Stimulated activated CD8-positive, alpha-beta memory T cell treated with anti-CD3 and anti-CD28 coated beads, Interleukin-15, amount 100 ng/mL, for 24 hours (primary cell): Measurements from ENCODE around the gene TNFRSF4.
"Not testable (repeated sequence)": the region's sequence is repeated elsewhere in the genome, so short reads cannot be mapped to it uniquely, and the experiment has no call there.

Experiments used
- DNase-seq: peaks from one replicate; pipeline ENCODE4 v3.0.0-alpha.2; 2020; ENCODE audit warnings: low read depth

TNFRSF4 gene

DNA sequence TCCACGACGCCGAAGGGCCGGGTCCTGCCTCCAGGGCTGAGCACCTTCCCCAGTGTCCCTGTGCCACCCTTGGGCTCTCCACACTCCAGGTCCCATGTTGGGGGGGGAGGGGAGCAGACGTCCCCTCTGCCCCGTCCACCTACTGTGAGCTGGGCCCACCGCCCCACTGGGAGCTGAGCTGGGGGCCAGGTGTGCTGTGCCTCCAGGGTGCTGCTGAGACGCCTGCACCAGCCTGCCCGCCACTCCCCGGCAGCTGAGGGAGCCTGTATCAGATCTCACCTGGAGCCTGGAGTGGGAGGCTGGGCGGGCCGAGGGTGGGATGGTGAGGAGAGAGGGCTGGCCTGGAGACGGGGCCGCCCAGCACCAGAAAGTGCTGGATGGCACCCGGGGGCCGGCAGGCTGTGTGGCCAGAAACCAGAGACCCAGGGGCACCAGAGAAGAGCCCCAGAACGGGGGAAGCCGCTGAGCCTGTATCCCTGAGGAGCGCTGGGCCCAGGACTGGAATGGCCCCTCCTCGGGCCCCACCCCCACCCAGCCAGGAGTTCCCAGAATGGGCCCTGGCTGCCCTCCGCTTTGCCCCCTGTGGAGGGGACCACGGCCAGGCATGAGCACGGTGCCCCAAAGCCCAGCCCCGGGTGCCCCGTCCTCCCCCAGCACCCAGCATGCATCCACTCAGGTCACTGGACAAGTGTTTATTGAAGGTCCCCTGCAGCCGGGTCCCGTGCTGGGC is 11.0 kb downstream of the TNFRSF4 start:
- DNase-seq = no peak

DNA sequence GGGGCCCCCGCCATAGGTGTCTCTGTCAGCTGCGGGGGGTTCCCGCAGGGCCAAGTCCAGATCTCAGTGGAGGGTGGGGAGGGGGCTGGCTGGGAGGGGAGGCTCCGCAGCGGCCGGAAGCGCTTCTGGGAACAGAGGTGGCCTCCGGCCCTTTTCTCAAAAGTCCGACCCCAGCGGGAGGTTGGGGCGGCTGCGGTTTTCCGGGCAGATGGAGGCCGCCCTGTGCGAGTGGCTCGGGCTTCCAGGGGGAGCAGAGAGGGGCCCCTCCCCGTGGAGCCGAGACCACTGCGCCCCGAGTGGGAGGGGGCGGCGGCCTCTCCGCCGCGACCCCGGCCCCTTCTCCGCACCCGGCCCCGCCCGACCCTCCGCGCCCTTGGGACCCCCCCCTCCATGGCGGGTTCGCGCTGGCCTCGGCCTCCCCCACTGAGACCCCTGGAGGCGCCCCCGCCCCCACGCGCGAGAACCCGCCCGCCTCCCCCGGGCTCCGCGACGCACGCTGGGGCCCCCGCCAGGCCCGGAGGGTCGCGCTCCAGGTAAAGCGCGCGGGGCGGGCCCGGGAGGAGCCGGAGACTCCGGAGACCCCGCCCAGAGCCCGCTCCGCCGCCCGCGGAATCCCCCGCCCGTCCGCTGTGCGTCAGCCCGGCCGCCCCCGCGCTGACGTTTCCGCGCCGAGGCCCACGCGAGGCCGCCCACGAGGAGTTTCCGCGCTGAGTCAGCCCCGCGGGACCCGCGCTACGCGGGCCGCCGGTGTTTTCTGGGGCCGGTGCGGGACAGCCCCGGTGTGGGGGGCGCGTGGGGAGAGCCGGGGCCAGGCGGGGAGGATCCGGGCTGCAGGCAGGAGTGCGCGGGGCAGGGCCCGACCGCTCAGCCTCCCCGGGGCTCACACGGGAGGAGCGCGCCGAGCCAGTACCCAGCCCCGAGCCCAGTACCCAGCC is 12.8 kb downstream of the TNFRSF4 start:
- DNase-seq = peak; percentile 66

DNA sequence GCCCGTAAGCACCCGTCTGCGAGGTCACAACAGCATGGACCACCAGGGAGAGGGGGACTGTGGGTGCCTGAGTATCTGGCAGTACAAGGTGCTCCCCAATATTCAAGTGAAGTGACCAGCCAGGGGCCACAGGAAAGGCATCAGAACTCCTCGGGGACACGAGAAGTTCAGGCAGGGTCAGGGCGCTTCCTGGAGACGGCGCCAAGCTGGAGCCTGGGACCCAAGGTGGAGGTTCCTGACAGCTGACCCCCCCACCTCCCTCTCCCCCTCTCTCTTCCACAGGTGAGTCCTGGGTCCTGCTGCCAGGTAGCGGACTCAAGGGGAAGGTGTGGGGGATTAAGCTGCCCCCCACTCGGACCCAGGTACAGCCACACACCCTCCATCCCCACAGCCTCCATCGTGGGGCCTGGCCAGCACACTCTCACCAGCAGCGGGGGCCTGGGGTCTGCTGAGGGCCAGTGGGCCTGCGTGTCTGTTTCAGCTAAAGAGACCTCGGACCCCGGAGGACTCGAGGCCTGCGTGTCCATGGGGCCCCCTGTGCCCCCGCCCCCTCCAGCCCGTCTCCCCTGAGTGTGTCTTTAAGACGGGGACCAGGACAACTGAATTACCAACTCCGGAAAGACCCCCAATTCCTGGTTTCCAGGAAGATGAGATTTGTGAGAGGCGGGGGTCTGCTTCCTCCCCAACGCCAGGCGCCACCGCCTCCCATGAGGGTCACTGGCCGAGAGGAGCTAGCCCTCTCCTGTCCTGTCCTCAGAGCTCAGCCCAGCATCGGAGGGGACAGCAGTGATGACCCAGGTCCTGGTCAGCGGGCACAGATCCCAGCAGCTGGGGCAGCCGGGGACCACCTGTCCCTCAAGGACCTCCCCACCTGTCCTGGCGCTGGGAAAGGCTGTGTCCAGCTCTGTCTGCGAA is 13.7 kb downstream of the TNFRSF4 start:
- no peak for DNase-seq

- DNase-seq = no peak
Measured at GRCh38 chr1:1199141-1199960, 14.6 kb downstream of the TNFRSF4 start.

DNA sequence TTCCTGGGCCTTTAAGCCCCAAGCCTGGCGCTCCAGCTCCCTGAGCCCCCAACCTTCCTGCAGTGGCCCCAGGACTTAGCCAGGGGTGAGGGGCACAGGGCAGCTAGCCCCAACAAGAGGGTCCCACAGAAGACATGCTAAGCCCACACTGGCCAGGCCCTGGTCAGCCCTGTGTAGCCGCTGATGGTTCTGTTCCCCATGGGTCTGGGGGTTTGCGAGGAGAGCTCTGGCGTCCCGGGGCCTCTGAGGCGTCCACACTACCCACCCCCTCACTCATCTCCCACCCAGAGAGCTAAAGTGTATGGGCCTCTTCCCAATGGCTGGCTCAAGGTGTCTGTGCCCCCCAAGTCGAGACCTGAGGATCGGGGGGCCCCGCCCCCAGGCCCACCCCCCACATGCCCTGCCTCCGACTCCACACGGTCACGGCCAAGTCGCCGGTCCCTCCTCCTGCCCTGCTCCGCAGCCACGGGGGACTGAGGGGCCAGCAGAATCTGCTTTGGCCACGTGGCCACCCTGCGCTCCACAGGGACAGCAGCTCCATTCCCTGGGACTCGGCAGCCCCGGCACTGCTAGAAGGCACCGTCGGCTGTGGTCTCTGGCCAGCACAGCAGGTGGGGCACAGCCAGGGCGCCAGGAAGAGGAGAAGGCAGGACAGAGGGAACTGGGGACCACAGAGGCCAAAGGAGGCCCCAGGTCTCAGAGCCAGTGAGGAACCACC is 15.4 kb downstream of the TNFRSF4 start:
- DNase-seq = no peak

DNA sequence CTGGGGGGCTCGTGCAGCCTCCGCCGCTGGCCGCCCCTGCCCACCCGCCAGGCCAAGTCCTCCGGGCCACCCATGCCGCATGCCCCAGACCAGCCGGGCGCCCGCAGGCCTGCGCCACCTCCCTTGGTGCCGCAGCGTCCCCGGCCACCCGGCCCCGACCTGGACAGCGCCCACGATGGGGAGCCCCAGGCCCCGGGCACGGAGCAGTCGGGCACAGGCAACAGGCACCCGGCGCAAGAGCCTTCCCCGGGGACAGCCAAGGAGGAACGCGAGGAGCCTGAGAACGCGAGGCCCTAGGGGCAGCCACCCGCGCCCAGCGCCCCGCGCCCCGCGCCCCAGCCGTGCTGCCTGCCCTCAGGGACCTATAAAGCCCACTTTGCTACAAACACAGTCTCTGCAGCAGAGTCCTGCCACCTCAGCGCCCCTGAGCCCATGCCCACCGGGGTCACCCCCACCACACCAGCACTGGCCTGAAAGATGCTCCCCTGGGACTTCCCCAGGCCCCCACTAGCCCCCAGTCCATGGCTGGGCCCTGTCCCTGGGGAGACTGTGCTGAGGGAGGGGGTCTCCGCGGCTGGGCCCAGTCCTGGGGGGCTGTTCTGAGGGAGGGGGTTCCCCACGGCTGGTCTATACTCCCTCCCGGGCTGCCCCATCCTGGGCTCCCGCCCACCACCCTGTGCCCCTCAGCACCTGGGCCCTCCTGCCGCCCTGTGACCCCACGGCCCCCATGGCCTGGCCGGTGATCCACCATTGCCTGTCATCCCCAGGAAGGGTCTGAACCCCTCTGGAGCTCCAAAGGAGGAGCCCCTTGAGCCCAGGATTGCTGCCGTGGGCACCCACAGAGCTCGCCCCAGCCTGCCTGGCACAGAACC is 16.2 kb downstream of the TNFRSF4 start:
- no peak for DNase-seq

DNA sequence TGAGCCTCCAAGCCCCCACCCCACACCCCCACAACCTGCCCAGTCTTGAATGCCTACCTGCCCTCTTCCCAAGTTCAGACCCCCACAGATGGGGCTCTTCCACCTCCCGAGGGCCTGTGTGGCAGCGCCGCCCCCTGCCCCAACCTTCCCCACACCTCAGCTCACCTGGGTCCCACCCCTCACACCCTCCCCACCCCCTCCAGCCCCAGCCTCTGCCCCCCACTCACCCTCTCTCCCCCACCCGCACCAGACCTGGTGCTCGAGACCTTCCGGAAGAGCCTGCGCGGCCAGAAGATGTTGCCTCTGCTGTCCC is 16.8 kb downstream of the TNFRSF4 start:
- DNase-seq = no peak

DNA sequence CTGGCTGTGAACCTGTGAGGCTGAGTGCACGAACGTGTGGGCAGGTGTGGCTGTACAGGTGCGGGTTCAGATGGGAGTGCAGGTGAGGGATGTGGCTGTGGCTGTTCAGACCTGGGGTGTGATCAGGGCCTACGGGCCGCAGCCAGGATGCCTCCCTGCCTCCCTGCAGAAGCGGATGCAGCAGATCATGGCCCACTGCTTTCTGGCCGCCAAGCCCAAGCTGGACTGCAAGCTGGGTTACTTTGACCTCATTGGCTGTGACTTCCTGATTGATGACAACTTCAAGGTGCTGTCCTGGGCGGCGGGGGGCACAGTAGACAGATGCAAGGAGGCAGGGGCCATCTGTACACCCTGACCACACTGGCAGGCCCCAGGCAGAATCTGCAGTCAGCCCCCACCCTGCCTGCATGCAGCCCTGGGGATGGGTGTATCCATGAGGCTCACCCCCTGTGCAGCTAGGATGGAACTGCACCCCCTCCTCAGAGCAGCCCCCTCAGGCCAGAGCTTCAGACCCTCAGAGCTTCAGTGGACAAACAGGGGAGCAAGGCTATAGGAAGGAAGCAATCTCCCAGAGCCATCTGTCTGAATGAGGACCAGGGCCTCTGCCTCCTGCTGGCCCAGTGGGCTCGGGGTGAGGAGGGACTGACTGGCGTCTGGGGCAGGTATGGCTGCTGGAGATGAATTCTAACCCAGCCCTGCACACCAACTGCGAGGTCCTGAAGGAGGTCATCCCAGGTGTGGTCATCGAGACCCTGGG is 17.3 kb downstream of the TNFRSF4 start:
- DNase-seq = no peak

DNA sequence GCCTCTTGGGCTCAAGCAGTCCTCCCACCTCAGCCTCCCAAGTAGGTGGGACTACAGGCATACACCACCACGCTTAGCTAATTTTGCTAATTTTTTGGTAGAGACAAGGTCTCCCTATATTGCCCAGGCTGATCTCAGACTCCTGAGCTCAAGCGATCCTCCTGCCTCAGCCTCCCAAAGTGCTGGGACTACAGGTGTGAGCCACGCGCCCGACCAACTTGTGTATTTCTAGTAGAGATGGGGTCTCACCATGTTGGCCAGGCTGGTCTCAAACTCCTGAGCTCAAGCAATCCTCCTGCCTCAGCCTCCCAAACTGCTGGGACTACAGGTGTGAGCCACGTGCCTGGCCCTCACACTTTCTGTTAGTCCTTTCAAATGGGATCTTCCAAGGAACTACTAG is 18.2 kb downstream of the TNFRSF4 start:
- not testable (repeated sequence) for DNase-seq

DNA sequence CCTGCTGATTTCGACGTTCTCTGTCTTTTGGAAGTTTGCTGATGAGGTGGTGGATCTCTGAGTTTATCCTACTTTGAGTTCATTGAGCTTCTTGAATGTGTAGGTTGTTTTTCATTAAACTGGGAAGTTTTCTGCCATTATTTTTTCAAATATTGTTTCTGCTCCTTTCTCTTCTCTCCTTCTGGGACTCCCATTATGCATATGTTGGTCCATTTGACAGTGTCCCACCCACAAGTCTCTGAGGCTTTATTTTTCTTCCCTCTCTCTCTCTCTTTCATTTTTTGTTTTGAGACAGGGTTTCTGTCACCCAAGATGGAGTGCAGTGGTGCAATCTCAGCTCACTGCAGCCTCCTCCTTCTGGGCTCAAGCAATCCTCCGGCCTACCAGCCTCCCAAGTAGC is 19.2 kb downstream of the TNFRSF4 start:
- DNase-seq = no peak

DNA sequence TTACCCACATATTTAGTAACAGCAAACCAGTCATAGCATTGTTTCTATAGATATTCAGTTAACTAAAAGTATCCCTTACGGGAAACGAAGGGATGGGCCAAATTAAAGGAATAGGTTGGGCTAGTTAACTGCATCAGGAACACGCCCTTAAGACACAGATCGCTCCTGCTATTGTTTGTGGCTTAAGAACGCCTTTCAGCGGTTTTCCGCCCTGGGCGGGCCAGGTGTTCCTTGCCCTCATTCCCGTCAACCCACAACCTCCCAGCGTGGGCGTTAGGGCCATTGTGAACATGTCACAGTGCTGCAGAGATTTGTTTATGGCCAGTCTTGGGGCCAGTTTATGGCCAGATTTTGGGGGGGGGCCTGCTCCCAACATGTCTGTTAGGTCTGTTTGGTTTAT is 22.2 kb downstream of the TNFRSF4 start:
- DNase-seq = no peak

- no peak for DNase-seq
Measured at GRCh38 chr1:1189111-1189510, 24.8 kb downstream of the TNFRSF4 start.

GRCh38 chr1:1187938-1188337 is 26.0 kb downstream of the TNFRSF4 start:
- no peak for DNase-seq

- no peak for DNase-seq
Measured at GRCh38 chr1:1185101-1185765, 28.7 kb downstream of the TNFRSF4 start.

GRCh38 chr1:1183833-1184775 is 29.8 kb downstream of the TNFRSF4 start:
- DNase-seq = no peak

DNA sequence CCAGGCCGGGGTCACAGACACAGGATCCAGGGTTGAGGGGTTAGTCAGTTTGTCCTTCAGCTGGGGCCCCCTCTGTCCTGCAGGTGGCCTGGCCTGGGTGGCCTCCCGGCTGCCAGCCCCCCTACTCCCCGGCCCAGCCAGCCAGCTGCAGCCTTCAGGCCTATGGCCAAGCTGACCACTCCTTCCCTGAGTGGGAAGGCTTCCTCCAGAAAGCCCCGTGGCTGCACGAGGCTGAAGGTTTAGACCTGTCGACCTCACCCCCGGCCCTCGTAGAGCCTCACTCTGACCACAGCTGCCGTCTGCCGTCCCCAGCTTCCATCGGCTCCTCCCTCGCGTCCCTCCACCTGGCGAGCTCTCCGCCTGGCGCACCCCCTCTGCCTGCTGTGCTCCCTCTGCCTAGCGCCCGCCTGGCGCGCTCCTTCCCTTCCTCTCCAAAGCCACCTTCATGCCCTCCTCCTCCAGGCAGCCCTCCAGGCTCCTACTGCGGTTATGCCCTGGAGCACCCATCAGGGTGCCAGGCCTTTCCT is 30.7 kb downstream of the TNFRSF4 start:
- DNase-seq = no peak
